Brain microvascular endothelial cell (primary cell): ENCODE results near the gene FSD2.

Experiments
- DNase-seq: peaks from one replicate; pipeline ENCODE4 v3.0.0-alpha.2; 2020
- H3K27ac ChIP-seq: fragments of 250-450 bp; sonication (Bioruptor Pico); 2 replicates; pipeline ENCODE4 v1.5.1; 2020; ENCODE audit warnings: mild to moderate bottlenecking, moderate library complexity
- H3K27me3 ChIP-seq: fragments of 250-450 bp; sonication (Bioruptor Pico); replicated peaks from 2 replicates; pipeline ENCODE4 v1.5.1; 2020; ENCODE audit warnings: mild to moderate bottlenecking
- H3K36me3 ChIP-seq: fragments of 250-450 bp; sonication (Bioruptor Pico); replicated peaks from 2 replicates; pipeline ENCODE4 v1.5.1; 2020; ENCODE audit warnings: mild to moderate bottlenecking
- H3K4me3 ChIP-seq: 2 replicates; pipeline ENCODE4 v1.5.1; 2011; ENCODE audit warnings: low read depth, mild to moderate bottlenecking, control low read depth, low read length, moderate library complexity
- CTCF ChIP-seq: IDR thresholded peaks from 2 replicates; pipeline ENCODE4 v1.5.1; 2011; ENCODE audit warnings: low read depth, mild to moderate bottlenecking, moderate library complexity, low read length, control low read depth, inconsistent platforms; ENCODE audit errors: missing control alignments
- in situ Hi-C: cut with HindIII; loops from 2 replicates; pipeline ENCODE4 v1.10.0; 2017; ENCODE audit warnings: low sequenced_read_pairs, low pct_ligation_motif_present

Gene FSD2

DNA sequence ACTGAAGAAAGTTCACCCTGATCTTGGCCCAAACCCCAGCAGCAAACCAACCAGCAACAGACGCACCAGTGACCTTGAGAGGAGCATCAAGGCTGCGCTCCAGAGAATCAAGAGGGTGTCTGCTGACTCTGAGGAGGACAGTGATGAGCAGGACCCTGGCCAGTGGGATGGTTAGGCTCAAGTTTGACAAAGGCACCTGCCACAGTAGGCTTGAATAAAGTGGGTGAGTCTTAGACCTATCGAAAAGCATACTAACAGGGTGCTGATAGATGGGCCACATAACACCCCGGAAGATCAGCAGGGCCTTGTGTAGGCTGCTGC lies 27.5 kb upstream of the FSD2 start:
- Histone ChIP-seq H3K27ac (no peak overlapping the region), H3K4me3 (no peak overlapping the region), H3K36me3 (peaks cover 64% of the 10 kb centered on the region), H3K27me3 (no peaks in the 10 kb centered on the region)
- in situ Hi-C loops, result no loop called here
- DNase-seq, result no peak
- no peak for TF ChIP-seq CTCF

DNA sequence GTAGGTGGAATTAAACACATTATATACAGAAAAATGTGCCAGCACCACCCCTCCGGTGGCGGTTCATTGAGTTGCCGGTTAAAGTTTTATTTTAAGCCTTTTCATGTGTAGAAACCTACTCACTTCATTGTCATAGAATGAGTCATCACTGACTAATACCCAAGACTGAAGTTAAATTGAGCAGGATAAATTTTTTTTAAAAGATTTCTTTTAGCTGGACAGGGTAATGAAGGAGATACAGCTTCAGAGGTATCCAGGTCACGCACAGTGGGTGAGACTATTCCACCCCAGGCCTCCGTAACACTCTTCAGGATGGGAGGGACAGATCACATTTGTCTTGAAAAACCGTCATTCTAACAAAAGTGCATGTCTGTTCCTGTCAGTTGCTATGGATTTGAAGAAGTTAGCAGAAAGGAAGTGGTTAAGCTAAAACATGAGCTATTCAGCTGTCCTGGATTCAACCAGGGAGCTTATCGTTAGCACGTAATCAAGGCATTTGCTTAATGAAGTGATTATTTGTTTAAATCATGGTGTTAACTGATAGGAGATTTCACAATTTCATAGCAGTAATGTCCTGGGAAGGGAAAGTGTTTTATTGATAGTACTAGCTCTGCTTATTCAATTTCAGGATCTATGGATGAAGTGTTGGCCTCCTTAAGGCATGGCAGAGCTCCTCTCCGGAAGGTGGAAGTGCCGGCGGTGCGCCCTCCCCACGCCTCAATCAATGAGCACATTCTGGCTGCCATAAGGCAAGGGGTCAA lies 26.9 kb upstream of the FSD2 start:
- peak overlapping the region; percentile 2 for H3K27ac ChIP-seq
- in situ Hi-C loops, result no loop called here
- peak; percentile 70 for DNase-seq
- no peak overlapping the region for H3K4me3 ChIP-seq
- no peaks in the 10 kb centered on the region for H3K27me3 ChIP-seq
- TF ChIP-seq CTCF, result peak; percentile 33
- H3K36me3 ChIP-seq, result peaks cover 70% of the 10 kb centered on the region

DNA sequence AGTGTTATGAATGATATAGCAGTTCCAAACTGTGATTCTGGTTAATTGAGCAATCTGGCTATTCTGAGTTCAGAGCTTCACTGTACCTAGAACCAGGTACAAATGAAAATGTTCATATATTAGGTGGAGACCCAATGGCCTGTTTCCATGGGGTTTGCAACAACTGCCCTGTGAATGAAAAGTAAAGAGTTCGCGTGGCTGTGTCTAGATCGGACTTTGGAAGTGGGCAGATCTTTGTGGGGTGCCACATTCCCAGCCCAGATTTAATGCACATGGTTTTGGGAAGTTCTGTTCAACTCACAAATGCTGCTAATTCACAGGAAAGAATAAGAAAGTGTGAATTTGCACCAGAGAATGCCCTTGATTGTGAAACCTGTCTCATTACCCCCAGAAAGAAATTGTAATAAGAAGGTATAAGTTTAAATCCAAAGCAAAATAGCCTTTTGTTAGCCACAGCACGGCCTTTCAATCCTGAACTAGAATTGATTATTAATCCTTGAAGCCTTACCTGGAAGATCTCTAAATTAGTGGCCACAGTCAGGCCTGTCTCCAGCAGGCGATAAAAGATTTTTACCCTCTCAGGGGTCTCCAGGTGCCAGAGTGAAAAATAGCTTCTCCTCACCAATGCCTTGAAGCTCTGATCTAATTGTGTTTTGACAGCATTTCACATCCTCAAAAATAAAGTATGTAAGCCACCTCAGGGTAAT lies 26.2 kb upstream of the FSD2 start:
- Histone ChIP-seq H3K27me3 (no peaks in the 10 kb centered on the region), H3K36me3 (peaks cover 70% of the 10 kb centered on the region), H3K4me3 (no peak overlapping the region), H3K27ac (no peak overlapping the region)
- TF ChIP-seq CTCF, result no peak
- no peak for DNase-seq
- in situ Hi-C loops, result no loop called here

- no peak for DNase-seq
- Histone ChIP-seq H3K27me3 (no peaks in the 10 kb centered on the region), H3K27ac (no peak overlapping the region), H3K4me3 (no peak overlapping the region), H3K36me3 (peaks cover 74% of the 10 kb centered on the region)
- in situ Hi-C loops, result no loop called here
- no peak for TF ChIP-seq CTCF
Measured at GRCh38 chr15:82830427-82831173, 24.7 kb upstream of the FSD2 start.

GRCh38 chr15:82829234-82829633 lies 23.4 kb upstream of the FSD2 start:
- Histone ChIP-seq H3K27me3 (no peaks in the 10 kb centered on the region), H3K27ac (no peak overlapping the region), H3K4me3 (no peak overlapping the region), H3K36me3 (peaks cover 72% of the 10 kb centered on the region)
- no peak for DNase-seq
- TF ChIP-seq CTCF, result no peak
- in situ Hi-C loops, result no loop called here
